ENCODE measurements around the gene KCNQ2. TPM values are rescaled to one million over a fixed set of nuclear protein-coding genes. Genes with fewer than 3 reads are reported as not detected.
A peak's percentile ranks its signal among the peaks of the same experiment; 100 is the strongest.

The KCNQ2 gene
- total and polyA plus RNA-seq, 12 donors: 0.03 to 3.8 (median 1.4) TPM; not detected in 7

DNA sequence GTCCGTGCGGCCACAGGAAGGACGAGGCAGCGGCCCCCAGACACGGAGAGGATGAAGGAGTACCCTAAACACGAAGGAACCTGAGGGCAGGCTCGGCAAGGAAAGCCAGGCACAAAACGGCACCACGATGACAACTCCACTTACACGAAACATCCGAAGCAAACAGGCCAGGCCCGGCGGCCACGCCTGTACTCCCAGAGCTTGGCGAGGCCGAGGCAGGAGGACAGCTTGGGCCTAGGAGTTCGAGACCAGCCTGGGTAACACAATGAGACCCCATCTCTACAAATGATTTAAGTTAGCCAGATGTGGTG is 13.4 kb downstream of the KCNQ2 start:
- no peak for TF ChIP-seq CTCF (IDR thresholded peaks at IDR 0.05)
- H3K27me3 ChIP-seq: peaks cover 0 to 74% (median 60%) of the 10 kb centered on the region in 7 donors
- ATAC-seq (no peak), DNase-seq (no peak)
- 82 to 86% methylated on average over 17 of the region's 17 CpGs for WGBS, 2 donors
- peaks cover 2 to 28% (median 16%) of the 10 kb centered on the region in 9 donors for H3K4me1 ChIP-seq
- no peak overlapping the region for H3K27ac ChIP-seq
- intact Hi-C loops (cut with DNase I): no loop called here
- no peak overlapping the region for H3K4me3 ChIP-seq
- no peaks in the 10 kb centered on the region for H3K9me3 ChIP-seq
- no peaks in the 10 kb centered on the region for H3K36me3 ChIP-seq

GRCh38 chr20:63458170-63459069 is 14.0 kb downstream of the KCNQ2 start:
- Histone ChIP-seq H3K36me3 (no peaks in the 10 kb centered on the region), H3K27ac (no peak overlapping the region), H3K9me3 (no peaks in the 10 kb centered on the region), H3K27me3 (peaks cover 0 to 69% (median 58%) of the 10 kb centered on the region in 7 donors), H3K4me3 (no peak overlapping the region), H3K4me1 (peaks cover 2 to 34% (median 20%) of the 10 kb centered on the region in 9 donors)
- WGBS, 2 donors: 85 to 93% methylated on average over 36 of the region's 36 CpGs
- ATAC-seq (no peak), DNase-seq (no peak)
- TF ChIP-seq CTCF (IDR thresholded peaks at IDR 0.05): no peak
- intact Hi-C loops (cut with DNase I): no loop called here

- peaks cover 0 to 75% (median 59%) of the 10 kb centered on the region in 7 donors for H3K27me3 ChIP-seq
- 51 to 58% methylated on average over 17 of the region's 17 CpGs for WGBS, 2 donors
- intact Hi-C loops (cut with DNase I): no loop called here
These were observed 14.7 kb downstream of the KCNQ2 start for GRCh38 chr20:63457737-63458136.

More at GRCh38 chr20:63457737-63458136, 14.7 kb downstream of the KCNQ2 start:
- H3K36me3 ChIP-seq: no peaks in the 10 kb centered on the region
- DNase-seq (peak; percentile 31 to 59), ATAC-seq (peak; percentile 46 to 84 (median 62))
- no peak overlapping the region for H3K27ac ChIP-seq
- H3K4me1 ChIP-seq: peaks cover 2 to 38% (median 25%) of the 10 kb centered on the region in 9 donors
- no peak overlapping the region for H3K4me3 ChIP-seq
- TF ChIP-seq CTCF (IDR thresholded peaks at IDR 0.05): no peak
- H3K9me3 ChIP-seq: no peaks in the 10 kb centered on the region

All from heart right ventricle (tissue), 16 donors.